ENCODE results near the gene IFNG-AS1.

IFNG-AS1 gene

DNA sequence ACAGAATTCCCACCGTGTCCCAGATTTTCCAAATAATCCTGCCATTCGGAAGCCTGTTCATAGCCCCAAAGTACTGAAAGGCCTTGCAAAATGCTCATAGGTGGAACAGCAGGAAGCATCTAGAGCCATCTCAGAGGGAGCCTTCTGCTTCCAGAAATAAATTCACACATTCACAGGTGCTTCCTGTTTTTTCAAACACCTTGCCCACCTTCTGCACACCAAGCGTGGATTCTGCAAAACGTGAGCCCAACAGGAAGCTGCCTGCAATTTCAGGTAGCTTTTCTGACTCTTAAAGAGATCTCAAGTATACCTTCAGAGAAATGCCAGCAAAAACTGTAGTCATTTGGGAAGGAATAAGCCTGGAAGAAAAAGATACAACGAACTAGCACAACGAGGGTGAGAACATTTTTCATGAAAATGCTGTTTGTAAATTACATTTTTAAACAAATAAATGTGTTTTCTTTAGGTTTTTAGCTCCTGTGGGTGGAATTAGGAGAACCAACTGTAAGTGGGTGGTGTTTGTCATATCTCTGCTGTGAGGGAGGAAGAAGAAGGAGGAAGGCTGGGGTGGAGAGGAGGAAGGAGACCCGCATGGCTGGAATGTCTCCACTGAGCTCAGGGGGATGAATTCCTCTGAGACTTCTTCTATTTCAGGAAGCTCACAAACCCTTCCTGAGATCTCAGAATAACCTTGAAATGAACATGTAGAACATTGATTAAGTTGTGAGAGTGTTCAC, at the start of gene IFNG-AS1:
TSS of gene IFNG-AS1 (plus strand) at position 264 of the 737 bp plus-strand sequence.
- no peak within 1 kb of the TSS for H3K4me3 ChIP-seq (replicated peaks in 1 of 2; ENCODE audit: low read depth in 2 of 2, low read length in 2 of 2)
- TF ChIP-seq CTCF (IDR thresholded peaks at IDR 0.05; ENCODE audit: low read depth, low read length), result no peak
- no peak for DNase-seq (ENCODE audit: low read depth in 2 of 2)

DNA sequence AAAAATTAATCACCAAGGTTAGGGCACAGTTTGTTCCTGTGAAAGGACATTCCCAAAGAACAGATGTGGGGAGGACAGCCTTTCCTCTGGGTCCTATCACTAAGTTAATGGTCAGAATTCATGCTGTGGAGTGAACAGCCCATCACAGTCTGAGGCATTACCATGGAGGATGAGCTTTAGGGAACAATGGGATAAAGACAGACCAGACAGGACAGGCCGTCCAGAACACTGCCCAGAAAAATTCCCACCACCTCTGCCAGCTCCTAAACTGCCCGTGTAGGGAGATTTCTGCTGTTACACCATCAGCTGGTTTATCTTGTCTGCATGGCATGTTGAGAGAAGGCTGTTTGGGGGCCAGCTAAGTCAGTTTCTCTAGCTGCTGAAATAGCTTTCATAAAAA, 49.6 kb upstream of the IFNG-AS1 start:
- H3K4me3 ChIP-seq (replicated peaks in 1 of 2; ENCODE audit: low read depth in 2 of 2, low read length in 2 of 2), result no peak overlapping the region
- no peak for DNase-seq (ENCODE audit: low read depth in 2 of 2)
- no peak for TF ChIP-seq CTCF (IDR thresholded peaks at IDR 0.05; ENCODE audit: low read depth, low read length)

- no peak for TF ChIP-seq CTCF (IDR thresholded peaks at IDR 0.05; ENCODE audit: low read depth, low read length)
- no peak overlapping the region for H3K4me3 ChIP-seq (replicated peaks in 1 of 2; ENCODE audit: low read depth in 2 of 2, low read length in 2 of 2)
- peak; percentile 13 to 51 for DNase-seq (ENCODE audit: low read depth in 2 of 2)
Observed at GRCh38 chr12:67940780-67941243, 48.4 kb upstream of the IFNG-AS1 start.

- H3K4me3 ChIP-seq (replicated peaks in 1 of 2; ENCODE audit: low read depth in 2 of 2, low read length in 2 of 2), result no peak overlapping the region
- no peak for DNase-seq (ENCODE audit: low read depth in 2 of 2)
- TF ChIP-seq CTCF (IDR thresholded peaks at IDR 0.05; ENCODE audit: low read depth, low read length), result no peak
Observed at GRCh38 chr12:67942724-67943123, 46.5 kb upstream of the IFNG-AS1 start.

GRCh38 chr12:67943141-67943892, 45.9 kb upstream of the IFNG-AS1 start:
- TF ChIP-seq CTCF (IDR thresholded peaks at IDR 0.05; ENCODE audit: low read depth, low read length), result peak; percentile 49
- peak; percentile 82 to 83 for DNase-seq (ENCODE audit: low read depth in 2 of 2)
- no peak overlapping the region for H3K4me3 ChIP-seq (replicated peaks in 1 of 2; ENCODE audit: low read depth in 2 of 2, low read length in 2 of 2)

GRCh38 chr12:67944093-67944492, 45.2 kb upstream of the IFNG-AS1 start:
- no peak for TF ChIP-seq CTCF (IDR thresholded peaks at IDR 0.05; ENCODE audit: low read depth, low read length)
- no peak overlapping the region for H3K4me3 ChIP-seq (replicated peaks in 1 of 2; ENCODE audit: low read depth in 2 of 2, low read length in 2 of 2)
- no peak for DNase-seq (ENCODE audit: low read depth in 2 of 2)
